Measurements from ENCODE around the gene COL25A1. TPM values are rescaled to one million over a fixed set of nuclear protein-coding genes. Genes with fewer than 3 reads are reported as not detected.
A peak's percentile ranks its signal among the peaks of the same experiment; 100 is the strongest.

The COL25A1 gene
- total RNA-seq, 1 donor from 2014 or later = 10.4 TPM

GRCh38 chr4:108890484-108890881 is 412.0 kb downstream of the COL25A1 start:
- Mint-ChIP-seq H3K36me3 (ENCODE audit: low read depth, unreplicated experiment) (no peaks in the 10 kb centered on the region), H3K4me3 (ENCODE audit: unreplicated experiment) (no peak overlapping the region), H3K27me3 (ENCODE audit: low read depth, unreplicated experiment) (no peaks in the 10 kb centered on the region), H3K4me1 (ENCODE audit: low read depth, unreplicated experiment) (peaks cover 47% of the 10 kb centered on the region), H3K9me3 (ENCODE audit: unreplicated experiment) (no peaks in the 10 kb centered on the region), H3K27ac (ENCODE audit: unreplicated experiment) (peak overlapping the region; percentile 9)
- no peak overlapping the region for H3K4me2 ChIP-seq (ENCODE audit: low read length)
- DNase-seq (ENCODE audit: low read depth) = no peak
- H3K27me3 ChIP-seq (ENCODE audit: insufficient read depth, low read length) = no peaks in the 10 kb centered on the region
- FAIRE-seq = no peak
- H3K4me3 ChIP-seq (ENCODE audit: insufficient read depth, low read depth, low read length) = no peak overlapping the region
- no peak overlapping the region for H2AFZ ChIP-seq (ENCODE audit: low read depth, low read length)
- no peaks in the 10 kb centered on the region for H4K20me1 ChIP-seq (ENCODE audit: insufficient read depth, low read length)
- H3K9ac ChIP-seq (ENCODE audit: low read length) = no peak overlapping the region
- peaks cover 18% of the 10 kb centered on the region for H3K4me1 ChIP-seq (ENCODE audit: insufficient read depth, low read length)
- H3K9me3 ChIP-seq (ENCODE audit: insufficient read depth, low read depth, low read length) = no peaks in the 10 kb centered on the region
- no peak for TF ChIP-seq EZH2 (IDR thresholded peaks at IDR 0.05; ENCODE audit: insufficient read depth, low read length)
- TF ChIP-seq CTCF (IDR thresholded peaks at IDR 0.05; ENCODE audit: insufficient read depth, low read depth, low read length) = no peak
- H3K36me3 ChIP-seq (ENCODE audit: insufficient read depth, low read length) = no peaks in the 10 kb centered on the region
- H3K27ac ChIP-seq (ENCODE audit: low read depth, low read length) = no peak overlapping the region
- H3K79me2 ChIP-seq (ENCODE audit: insufficient read depth, low read length) = no peaks in the 10 kb centered on the region

DNA sequence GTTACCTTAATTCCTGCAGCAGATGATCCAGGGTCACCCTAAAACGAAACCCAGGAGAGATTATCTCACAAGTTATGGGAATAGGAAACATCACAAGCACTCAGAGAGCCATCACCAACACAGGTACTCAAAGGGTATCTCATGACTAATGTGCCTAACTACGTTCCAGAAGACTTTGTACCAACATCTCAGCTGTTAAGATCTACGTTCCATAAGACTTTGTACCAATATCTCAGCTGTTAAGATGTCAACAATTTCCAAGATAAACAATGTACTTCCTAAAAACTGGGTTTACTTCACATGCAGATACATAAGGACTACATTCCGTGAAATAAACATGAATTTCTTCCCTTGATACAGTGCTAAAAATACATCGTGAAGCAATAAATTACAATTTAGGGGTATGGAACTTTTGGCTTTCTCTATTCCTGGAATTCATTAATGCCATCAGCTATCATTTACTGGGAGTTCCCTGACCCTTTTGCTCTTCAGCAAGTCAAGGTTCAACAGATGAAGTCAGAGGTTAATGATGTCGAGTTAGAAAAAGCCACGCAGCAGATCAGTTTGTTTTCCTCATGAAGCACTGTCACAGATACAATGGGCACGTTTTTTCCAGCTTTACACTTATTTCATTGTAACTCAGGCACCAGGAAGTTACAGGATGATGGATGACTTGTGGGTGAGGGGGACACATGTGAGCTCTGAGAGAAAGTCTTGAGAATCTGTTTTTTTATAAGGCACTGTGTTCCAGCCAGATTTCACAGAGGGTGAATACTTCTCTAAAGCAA is 412.6 kb downstream of the COL25A1 start:
- peaks cover 24% of the 10 kb centered on the region for H3K4me1 ChIP-seq (ENCODE audit: insufficient read depth, low read length)
- DNase-seq (ENCODE audit: low read depth) = peak; percentile 60
- H3K9ac ChIP-seq (ENCODE audit: low read length) = no peak overlapping the region
- H3K36me3 Mint-ChIP-seq (ENCODE audit: low read depth, unreplicated experiment) = no peaks in the 10 kb centered on the region
- TF ChIP-seq CTCF (IDR thresholded peaks at IDR 0.05; ENCODE audit: insufficient read depth, low read depth, low read length) = no peak
- TF ChIP-seq EZH2 (IDR thresholded peaks at IDR 0.05; ENCODE audit: insufficient read depth, low read length) = no peak
- H3K27ac ChIP-seq (ENCODE audit: low read depth, low read length) = no peak overlapping the region
- peaks cover 53% of the 10 kb centered on the region for H3K4me1 Mint-ChIP-seq (ENCODE audit: low read depth, unreplicated experiment)
- H4K20me1 ChIP-seq (ENCODE audit: insufficient read depth, low read length) = no peaks in the 10 kb centered on the region
- H3K9me3 ChIP-seq (ENCODE audit: insufficient read depth, low read depth, low read length) = no peaks in the 10 kb centered on the region
- no peaks in the 10 kb centered on the region for H3K79me2 ChIP-seq (ENCODE audit: insufficient read depth, low read length)
- H2AFZ ChIP-seq (ENCODE audit: low read depth, low read length) = peak overlapping the region; percentile 35
- H3K27me3 ChIP-seq (ENCODE audit: insufficient read depth, low read length) = no peaks in the 10 kb centered on the region
- H3K9me3 Mint-ChIP-seq (ENCODE audit: unreplicated experiment) = no peaks in the 10 kb centered on the region
- H3K27ac Mint-ChIP-seq (ENCODE audit: unreplicated experiment) = peak overlapping the region; percentile 9
- H3K36me3 ChIP-seq (ENCODE audit: insufficient read depth, low read length) = no peaks in the 10 kb centered on the region
- H3K4me3 ChIP-seq (ENCODE audit: insufficient read depth, low read depth, low read length) = no peak overlapping the region
- H3K27me3 Mint-ChIP-seq (ENCODE audit: low read depth, unreplicated experiment) = no peaks in the 10 kb centered on the region
- H3K4me3 Mint-ChIP-seq (ENCODE audit: unreplicated experiment) = no peak overlapping the region
- H3K4me2 ChIP-seq (ENCODE audit: low read length) = no peak overlapping the region
- peak; percentile 71 for FAIRE-seq

- Histone ChIP-seq H4K20me1 (ENCODE audit: insufficient read depth, low read length) (no peaks in the 10 kb centered on the region), H2AFZ (ENCODE audit: low read depth, low read length) (no peak overlapping the region), H3K4me3 (ENCODE audit: insufficient read depth, low read depth, low read length) (no peak overlapping the region), H3K79me2 (ENCODE audit: insufficient read depth, low read length) (no peaks in the 10 kb centered on the region), H3K9me3 (ENCODE audit: insufficient read depth, low read depth, low read length) (no peaks in the 10 kb centered on the region), H3K4me2 (ENCODE audit: low read length) (no peak overlapping the region), H3K9ac (ENCODE audit: low read length) (no peak overlapping the region), H3K4me1 (ENCODE audit: insufficient read depth, low read length) (peaks cover 32% of the 10 kb centered on the region), H3K27me3 (ENCODE audit: insufficient read depth, low read length) (no peaks in the 10 kb centered on the region), H3K36me3 (ENCODE audit: insufficient read depth, low read length) (no peaks in the 10 kb centered on the region), H3K27ac (ENCODE audit: low read depth, low read length) (no peak overlapping the region)
- peaks cover 62% of the 10 kb centered on the region for H3K4me1 Mint-ChIP-seq (ENCODE audit: low read depth, unreplicated experiment)
- no peak for FAIRE-seq
- no peaks in the 10 kb centered on the region for H3K9me3 Mint-ChIP-seq (ENCODE audit: unreplicated experiment)
- DNase-seq (ENCODE audit: low read depth) = no peak
- TF ChIP-seq CTCF (IDR thresholded peaks at IDR 0.05; ENCODE audit: insufficient read depth, low read depth, low read length) = no peak
- TF ChIP-seq EZH2 (IDR thresholded peaks at IDR 0.05; ENCODE audit: insufficient read depth, low read length) = no peak
- H3K36me3 Mint-ChIP-seq (ENCODE audit: low read depth, unreplicated experiment) = no peaks in the 10 kb centered on the region
- peak overlapping the region; percentile 75 for H3K27ac Mint-ChIP-seq (ENCODE audit: unreplicated experiment)
- no peaks in the 10 kb centered on the region for H3K27me3 Mint-ChIP-seq (ENCODE audit: low read depth, unreplicated experiment)
- H3K4me3 Mint-ChIP-seq (ENCODE audit: unreplicated experiment) = no peak overlapping the region
Observed at GRCh38 chr4:108888769-108889168, 413.7 kb downstream of the COL25A1 start.

Data from astrocyte (in vitro differentiated cells and primary cell).